PFSK-1 (cell line): ENCODE measurements around the gene PSMG2.

Experiments
- FOXP2 ChIP-seq: optimal IDR thresholded peaks from 2 replicates; pipeline ENCODE3; 2011; ENCODE audit warnings: borderline replicate concordance, control low read depth, inconsistent platforms; ENCODE audit not compliant: insufficient read depth; ENCODE audit errors: extremely low read length, extremely low read depth
- POLR2AphosphoS5 ChIP-seq: IDR thresholded peaks from 2 replicates; pipeline ENCODE4 v1.6.1; 2012; ENCODE audit warnings: low read depth, mild to moderate bottlenecking, control low read depth, low read length, moderate library complexity
- REST ChIP-seq, 2 experiments: IDR thresholded peaks; 2 replicates each; pipeline versions ENCODE4 v1.6.1 to v1.8.0; 2011 to 2012; ENCODE audit warnings: low read depth in 2 of 2, low read length in 2 of 2, control low read depth in 1 of 2, inconsistent platforms in 1 of 2, mild to moderate bottlenecking in 1 of 2, moderate library complexity in 1 of 2; ENCODE audit not compliant: insufficient read depth in 1 of 2
- SIN3A ChIP-seq: IDR thresholded peaks from 2 replicates; pipeline ENCODE4 v1.6.1; 2012; ENCODE audit warnings: mild to moderate bottlenecking, low read length, moderate library complexity, borderline replicate concordance; ENCODE audit not compliant: insufficient read depth
- TAF1 ChIP-seq: IDR thresholded peaks from 2 replicates; pipeline ENCODE4 v1.6.1; 2012; ENCODE audit warnings: low read length, control low read depth, borderline replicate concordance; ENCODE audit not compliant: insufficient read depth

Gene PSMG2

GRCh38 chr18:12703096-12703567 lies 290 bp downstream of the PSMG2 start:
- TF ChIP-seq TAF1, result no peak
- no peak for TF ChIP-seq SIN3A
- no peak for TF ChIP-seq FOXP2
- TF ChIP-seq REST (IDR thresholded peaks at IDR 0.05; ENCODE audit: insufficient read depth in 1 of 2, low read depth in 2 of 2, low read length in 2 of 2), result no peak
- TF ChIP-seq POLR2AphosphoS5, result no peak

- no peak for TF ChIP-seq FOXP2
- TF ChIP-seq SIN3A, result no peak
- TF ChIP-seq REST (IDR thresholded peaks at IDR 0.05; ENCODE audit: insufficient read depth in 1 of 2, low read depth in 2 of 2, low read length in 2 of 2), result no peak
- no peak for TF ChIP-seq TAF1
- TF ChIP-seq POLR2AphosphoS5, result no peak
Measured at GRCh38 chr18:12703664-12704063, 822 bp downstream of the PSMG2 start.

- no peak for TF ChIP-seq POLR2AphosphoS5
- no peak for TF ChIP-seq REST (IDR thresholded peaks at IDR 0.05; ENCODE audit: insufficient read depth in 1 of 2, low read depth in 2 of 2, low read length in 2 of 2)
- no peak for TF ChIP-seq FOXP2
- TF ChIP-seq SIN3A, result no peak
- no peak for TF ChIP-seq TAF1
Measured at GRCh38 chr18:12711446-12711845, 8.6 kb downstream of the PSMG2 start.

GRCh38 chr18:12721495-12722275 lies 18.8 kb downstream of the PSMG2 start:
- TF ChIP-seq POLR2AphosphoS5 (no peak), REST (IDR thresholded peaks at IDR 0.05; ENCODE audit: insufficient read depth in 1 of 2, low read depth in 2 of 2, low read length in 2 of 2) (no peak), TAF1 (no peak), SIN3A (no peak), FOXP2 (no peak)
